ENCODE data around the gene MMP23B. TPM values are rescaled to one million over a fixed set of nuclear protein-coding genes. Genes with fewer than 3 reads are reported as not detected.

The MMP23B gene
- total and polyA plus RNA-seq, 2 of the 8 experiments (the other 6 are each of a cell fraction or from before 2014, with no cell fraction given) = 9.2 to 14.6 TPM

DNA sequence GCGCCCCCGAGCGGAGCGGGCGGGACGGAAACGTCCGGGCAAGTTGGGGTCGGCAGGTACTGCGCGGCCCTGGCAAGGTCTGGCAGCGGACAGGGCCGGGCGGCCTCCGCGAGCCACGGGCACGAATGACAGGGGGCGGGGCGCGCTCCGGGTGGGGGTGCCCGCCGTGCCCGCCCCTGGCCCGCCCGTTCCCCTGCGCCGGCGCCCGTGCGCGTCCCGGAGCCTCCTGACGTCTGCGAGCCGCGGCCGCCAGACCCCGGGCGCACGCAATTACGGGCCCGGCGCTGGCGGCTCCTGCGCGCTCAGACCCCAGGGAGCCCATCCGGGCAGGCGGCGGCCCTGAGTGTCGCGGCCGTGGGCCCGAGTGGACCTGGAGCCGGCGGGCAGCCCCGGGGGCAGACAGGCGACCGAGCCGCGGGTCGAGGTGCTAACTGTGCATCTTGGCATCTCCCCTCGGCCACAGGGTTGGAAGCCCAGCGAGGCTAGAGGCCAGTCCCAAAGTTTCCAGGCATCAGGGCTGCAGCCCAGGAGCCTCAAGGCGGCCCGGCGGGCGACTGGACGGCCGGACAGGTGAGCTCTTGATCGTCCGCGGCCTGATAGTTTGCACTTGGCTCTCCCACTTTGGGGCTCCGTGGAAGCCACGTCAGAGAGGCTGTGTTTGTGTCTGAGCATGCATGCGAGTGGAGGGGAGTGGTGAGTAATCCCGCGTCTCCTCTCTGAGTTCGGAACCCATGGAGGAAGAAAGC, 15.8 kb upstream of the MMP23B start:
- no peak for FAIRE-seq
- Histone ChIP-seq H4K8ac (ENCODE audit: extremely low read depth, insufficient read depth, low read length) (no peak overlapping the region), H3K27ac (ENCODE audit: low read depth, low read length) (peak overlapping the region; percentile 100; the same call in 1 of the 2 replicates), H2BK5ac (ENCODE audit: low read depth, low read length) (no peak overlapping the region), H2BK15ac (ENCODE audit: low read length) (no peak overlapping the region), H3K14ac (ENCODE audit: insufficient read length) (no peak overlapping the region), H3K4me3 (ENCODE audit: extremely low read depth in 1 of 4, insufficient read depth in 2 of 4, low read depth in 3 of 4, low read length in 4 of 4) (peak overlapping the region; percentile 80 to 97 (median 92)), H4K20me1 (replicated peaks in 1 of 2; ENCODE audit: control insufficient read depth in 1 of 2, insufficient read depth in 2 of 2, low read length in 2 of 2) (peaks cover 6 to 24% of the 10 kb centered on the region in 2 experiments), H3K9ac (replicated peaks in 1 of 4; ENCODE audit: extremely low read depth in 1 of 4, low read depth in 3 of 4, low read length in 3 of 4) (peak overlapping the region in 3 of 4 experiments; percentile 97 to 99 (median 99); a peak in 5 of 7 replicates), H3K4me2 (ENCODE audit: insufficient read depth in 1 of 2, low read depth in 2 of 2, low read length in 2 of 2) (peak overlapping the region; percentile 62 to 94), H3K56ac (replicated peaks; ENCODE audit: insufficient read length, low read depth, low read length) (no peak overlapping the region), H4K91ac (replicated peaks; ENCODE audit: insufficient read length, low read length) (no peak overlapping the region), H3K4ac (replicated peaks; ENCODE audit: insufficient read length, low read depth, low read length) (no peak overlapping the region), H2BK12ac (ENCODE audit: low read depth, low read length) (no peak overlapping the region), H2AK5ac (ENCODE audit: low read depth, low read length) (no peak overlapping the region), H2BK120ac (replicated peaks; ENCODE audit: low read depth, low read length) (no peak overlapping the region), H3K23me2 (ENCODE audit: low read depth, low read length) (peaks cover 6% of the 10 kb centered on the region; the same call in 1 of the 2 replicates), H3K9me3 (ENCODE audit: insufficient read depth in 2 of 2, low read depth in 1 of 2, low read length in 1 of 2) (no peaks in the 10 kb centered on the region), H4K5ac (ENCODE audit: insufficient read length, low read depth, low read length) (peak overlapping the region; percentile 74), H2AFZ (ENCODE audit: low read length) (no peak overlapping the region; the same call in 1 of the 2 replicates), H3K79me1 (ENCODE audit: low read depth, low read length) (peaks cover 3% of the 10 kb centered on the region), H3K36me3 (ENCODE audit: control insufficient read depth in 2 of 4, insufficient read depth in 4 of 4, low read length in 3 of 4) (no peaks in the 10 kb centered on the region), H3K79me2 (ENCODE audit: control insufficient read depth in 1 of 2, insufficient read depth in 2 of 2, low read length in 2 of 2) (peaks cover 0 to 13% of the 10 kb centered on the region in 2 experiments; a peak in 2 of 4 replicates), H2BK20ac (ENCODE audit: low read length) (no peak overlapping the region), H3K27me3 (replicated peaks in 1 of 4; ENCODE audit: control insufficient read depth in 3 of 4, extremely low read depth in 1 of 4, insufficient read depth in 3 of 4, low read length in 3 of 4) (no peaks in the 10 kb centered on the region; a peak in 1 of 7 replicates), H3K23ac (ENCODE audit: insufficient read length) (no peak overlapping the region), H3K18ac (ENCODE audit: extremely low read depth, low read length) (peak overlapping the region; percentile 48; the same call in 1 of the 2 replicates), H3K4me1 (replicated peaks in 1 of 4; ENCODE audit: control insufficient read depth in 3 of 4, insufficient read depth in 4 of 4, low read length in 3 of 4) (peaks cover 0 to 13% (median 5%) of the 10 kb centered on the region in 4 experiments; a peak in 5 of 7 replicates)
- ChIA-PET CTCF (ENCODE audit: partially characterized antibody) (interaction anchor here (1.4 kb wide), 1 partner anchor 70 kb away, joined by 3 read pairs; no protein-coding TSS in a partner anchor), POLR2A (ENCODE audit: partially characterized antibody) (interaction anchor here (1.2 to 4.6 kb wide), 8 partner anchors 8 to 291 kb away, joined by 3 to 34 read pairs (median 8); partner anchors contain the start of gene MMP23B)
- no peak for DNase-seq (ENCODE audit: low read depth in 1 of 2, low spot score in 2 of 2)
- WGBS, 2 experiments (ENCODE audit: extremely low coverage in 1 of 2, insufficient coverage in 1 of 2, insufficient read length in 1 of 2, insufficient replicate concordance in 2 of 2, low coverage in 1 of 2, low lambda C conversion rate in 2 of 2, missing lambda C conversion rate in 1 of 2) = 32% methylated on average over 37 of the region's 80 CpGs; no CpG with 5 or more reads in 1 of the 2 experiments
- peak; percentile 2 for TF ChIP-seq KDM4A (IDR thresholded peaks at IDR 0.05; ENCODE audit: low read depth, low read length, severe bottlenecking)
- 0 out of 2 replicates have a peak, but pooled peaks have one; percentile 43 for TF ChIP-seq RBBP5 (IDR thresholded peaks at IDR 0.05; ENCODE audit: borderline replicate concordance, low read depth, low read length)
- TF ChIP-seq BACH1 (IDR thresholded peaks at IDR 0.05; ENCODE audit: low read length) = no peak
